HEK293T (cell line): ENCODE results near the gene AKAP6.

Experiments
- L3MBTL2 ChIP-seq: fragments of 450-650 bp; conservative IDR thresholded peaks from 2 replicates; pipeline ENCODE4 v1.6.1; 2016; ENCODE audit warnings: mild to moderate bottlenecking
- SUZ12 ChIP-seq: fragments of 450-650 bp; IDR thresholded peaks from 2 replicates; pipeline ENCODE4 v1.6.1; 2016; ENCODE audit warnings: mild to moderate bottlenecking

GRCh38 chr14:32683679-32684078, 354.6 kb downstream of the AKAP6 start:
- no peak for TF ChIP-seq L3MBTL2
- TF ChIP-seq SUZ12, result no peak
